HG02623 (cell line): ENCODE measurements around the gene ADGRD1.
"Not testable (repeated sequence)": the region's sequence is repeated elsewhere in the genome, so short reads cannot be mapped to it uniquely, and the experiment has no call there.

Source experiments
- ATAC-seq: cut with Tn5 transposase; IDR thresholded peaks from one replicate; pipeline ENCODE4 v1.9.1; 2021; ENCODE audit warnings: moderate library complexity; ENCODE audit not compliant: unreplicated experiment

Gene ADGRD1

GRCh38 chr12:130953771-130954543 is at the start of gene ADGRD1:
Gene ADGRD1 (plus strand): TSS chr12:130953907. CDS start chr12:130954466, 559 bp downstream.
- ATAC-seq: no peak

GRCh38 chr12:130904064-130904463 is 49.6 kb upstream of the ADGRD1 start:
- ATAC-seq: no peak

GRCh38 chr12:130904936-130905455 is 48.7 kb upstream of the ADGRD1 start:
- ATAC-seq: not testable (repeated sequence)

- ATAC-seq: no peak
Observed at GRCh38 chr12:130909111-130909510, 44.6 kb upstream of the ADGRD1 start.

- ATAC-seq: no peak
Observed at GRCh38 chr12:130911193-130911592, 42.5 kb upstream of the ADGRD1 start.

- ATAC-seq: no peak
Observed at GRCh38 chr12:130911933-130912332, 41.8 kb upstream of the ADGRD1 start.

- ATAC-seq: no peak
Observed at GRCh38 chr12:130916241-130916911, 37.3 kb upstream of the ADGRD1 start.

- ATAC-seq: no peak
Observed at GRCh38 chr12:130917607-130918006, 36.1 kb upstream of the ADGRD1 start.

GRCh38 chr12:130919086-130919485 is 34.6 kb upstream of the ADGRD1 start:
- no peak for ATAC-seq

- ATAC-seq: no peak
Observed at GRCh38 chr12:130920119-130920703, 33.5 kb upstream of the ADGRD1 start.

GRCh38 chr12:130920723-130921381 is 32.9 kb upstream of the ADGRD1 start:
- ATAC-seq: no peak

- no peak for ATAC-seq
Observed at GRCh38 chr12:130922511-130922953, 31.2 kb upstream of the ADGRD1 start.

- no peak for ATAC-seq
Observed at GRCh38 chr12:130924966-130925665, 28.6 kb upstream of the ADGRD1 start.

GRCh38 chr12:130925666-130926015 is 28.1 kb upstream of the ADGRD1 start:
- ATAC-seq: no peak

GRCh38 chr12:130929363-130929762 is 24.3 kb upstream of the ADGRD1 start:
- no peak for ATAC-seq

- ATAC-seq: no peak
Observed at GRCh38 chr12:130932061-130932930, 21.4 kb upstream of the ADGRD1 start.

GRCh38 chr12:130933269-130933995 is 20.3 kb upstream of the ADGRD1 start:
- no peak for ATAC-seq

- ATAC-seq: no peak
Observed at GRCh38 chr12:130934753-130935152, 19.0 kb upstream of the ADGRD1 start.

- ATAC-seq: no peak
Observed at GRCh38 chr12:130936561-130936960, 17.1 kb upstream of the ADGRD1 start.
